MG63 (cell line): Measurements from ENCODE around the gene ARHGDIB. TPM values are rescaled to one million over a fixed set of nuclear protein-coding genes. Genes with fewer than 3 reads are reported as not detected.

Experiments used
- DNase-seq: peaks from one replicate; pipeline ENCODE4 v3.0.0-alpha.2; 2020
- H3K27me3 ChIP-seq: fragments of 250-450 bp; sonication (Bioruptor Pico); 2 replicates; pipeline ENCODE4 v1.5.1; 2020; ENCODE audit warnings: mild to moderate bottlenecking, moderate library complexity
- H3K36me3 ChIP-seq: fragments of 250-450 bp; sonication (Bioruptor Pico); 2 replicates; pipeline ENCODE4 v1.5.1; 2020; ENCODE audit warnings: mild to moderate bottlenecking, moderate library complexity
- H3K4me3 ChIP-seq: fragments of 250-450 bp; sonication (Bioruptor Pico); 2 replicates; pipeline ENCODE4 v1.5.1; 2020; ENCODE audit warnings: mild to moderate bottlenecking, moderate library complexity
- H3K9me3 ChIP-seq: fragments of 250-450 bp; sonication (Bioruptor Pico); 2 replicates; pipeline ENCODE4 v1.5.1; 2020; ENCODE audit warnings: mild to moderate bottlenecking, moderate library complexity
- total RNA-seq: library from RNA; depleted of rRNA; stranded (reverse); fragments of >200 nt; shearing (Covaris generic); gene quantifications from 2 replicates; pipeline ENCODE4 v1.2.3, GENCODE V29; 2014; ENCODE audit warnings: low replicate concordance

Gene ARHGDIB
- total RNA-seq, 1 experiment from 2014 or later = 4.3 TPM

DNA sequence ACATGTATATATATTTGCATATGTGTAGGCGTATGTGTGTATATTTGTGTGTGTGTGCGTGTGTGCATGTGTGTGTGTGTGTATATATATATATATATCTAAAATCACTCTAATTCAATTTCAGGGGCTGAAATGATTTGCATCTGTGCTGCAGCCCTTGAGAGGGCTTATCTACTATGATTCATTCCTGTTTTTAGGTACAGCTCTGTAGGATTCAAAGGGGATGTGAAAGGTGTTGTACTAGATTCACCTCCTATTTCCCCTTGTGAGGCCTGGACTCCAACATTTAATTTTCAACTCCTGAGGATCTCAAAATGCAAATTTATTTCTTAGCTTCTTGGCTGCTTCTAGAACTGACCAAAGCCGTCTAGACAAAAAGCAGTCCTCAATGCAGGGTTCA lies 34.1 kb downstream of the ARHGDIB start:
- Histone ChIP-seq H3K27me3 (peaks cover 3% of the 10 kb centered on the region; the same call in 1 of the 2 replicates), H3K9me3 (no peaks in the 10 kb centered on the region), H3K4me3 (no peak overlapping the region), H3K36me3 (no peaks in the 10 kb centered on the region)
- no peak for DNase-seq

DNA sequence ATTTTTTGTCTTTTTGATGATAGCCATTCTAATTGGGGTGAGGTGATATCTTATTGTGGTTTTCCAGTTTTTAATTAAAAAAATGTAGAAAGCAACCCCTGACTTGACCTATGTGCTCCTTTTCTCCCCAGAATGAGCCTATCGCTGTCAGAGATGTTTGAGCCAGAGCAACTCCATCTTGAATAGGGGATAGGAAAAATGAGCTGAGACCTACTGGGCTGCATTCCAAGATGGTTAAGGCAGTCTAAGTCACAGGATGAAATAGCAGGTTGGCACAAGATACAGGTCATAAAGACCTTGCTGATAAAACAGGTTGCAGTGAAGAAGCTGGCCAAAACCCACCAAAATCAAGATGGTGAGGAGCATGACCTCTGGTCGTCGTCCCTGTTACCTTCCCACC lies 36.9 kb downstream of the ARHGDIB start:
- H3K36me3 ChIP-seq = no peaks in the 10 kb centered on the region
- no peak overlapping the region for H3K4me3 ChIP-seq
- DNase-seq = no peak
- no peaks in the 10 kb centered on the region for H3K9me3 ChIP-seq
- H3K27me3 ChIP-seq = peaks cover 3% of the 10 kb centered on the region; the same call in 1 of the 2 replicates

DNA sequence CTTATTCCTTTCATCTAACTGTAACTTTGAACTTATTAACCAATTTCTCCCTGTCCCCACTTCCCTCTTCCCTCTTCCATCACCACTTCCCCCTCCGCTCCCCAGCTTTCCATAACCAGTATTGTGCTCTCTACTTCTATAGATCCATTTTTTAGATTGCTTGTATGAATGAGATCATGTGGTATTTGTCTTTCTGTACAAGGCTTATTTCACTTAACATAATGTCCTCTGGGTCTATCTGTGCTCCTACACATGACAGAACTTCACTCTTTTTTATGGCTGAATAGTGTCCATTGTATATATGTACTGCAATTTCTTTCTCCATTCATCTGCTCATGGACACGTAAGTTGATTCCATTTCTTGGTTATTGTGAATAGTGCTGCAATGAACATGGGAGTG lies 37.5 kb downstream of the ARHGDIB start:
- no peak for DNase-seq
- Histone ChIP-seq H3K27me3 (peaks cover 3% of the 10 kb centered on the region; the same call in 1 of the 2 replicates), H3K36me3 (no peaks in the 10 kb centered on the region), H3K4me3 (no peak overlapping the region), H3K9me3 (no peaks in the 10 kb centered on the region)

DNA sequence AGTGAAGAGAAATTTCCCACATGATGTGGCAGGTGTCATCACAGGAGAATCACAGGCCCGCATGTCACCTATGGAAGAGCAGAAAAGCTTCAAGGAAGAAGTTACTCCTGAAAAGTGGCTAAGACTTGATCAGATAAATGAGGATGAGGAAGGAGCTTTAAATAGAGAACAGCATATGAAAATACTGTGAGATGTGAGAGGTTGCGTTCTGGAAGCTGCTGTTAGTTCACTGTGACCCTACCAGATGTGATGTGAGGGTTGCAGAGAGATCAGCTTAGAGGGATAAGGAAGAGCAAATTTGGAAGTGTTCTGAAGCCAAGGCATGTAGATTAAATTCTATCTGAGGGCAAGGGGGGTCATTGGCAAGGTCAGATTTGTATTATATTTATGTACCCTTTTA lies 40.2 kb downstream of the ARHGDIB start:
- Histone ChIP-seq H3K9me3 (no peaks in the 10 kb centered on the region), H3K36me3 (no peaks in the 10 kb centered on the region), H3K4me3 (no peak overlapping the region), H3K27me3 (no peaks in the 10 kb centered on the region)
- no peak for DNase-seq

DNA sequence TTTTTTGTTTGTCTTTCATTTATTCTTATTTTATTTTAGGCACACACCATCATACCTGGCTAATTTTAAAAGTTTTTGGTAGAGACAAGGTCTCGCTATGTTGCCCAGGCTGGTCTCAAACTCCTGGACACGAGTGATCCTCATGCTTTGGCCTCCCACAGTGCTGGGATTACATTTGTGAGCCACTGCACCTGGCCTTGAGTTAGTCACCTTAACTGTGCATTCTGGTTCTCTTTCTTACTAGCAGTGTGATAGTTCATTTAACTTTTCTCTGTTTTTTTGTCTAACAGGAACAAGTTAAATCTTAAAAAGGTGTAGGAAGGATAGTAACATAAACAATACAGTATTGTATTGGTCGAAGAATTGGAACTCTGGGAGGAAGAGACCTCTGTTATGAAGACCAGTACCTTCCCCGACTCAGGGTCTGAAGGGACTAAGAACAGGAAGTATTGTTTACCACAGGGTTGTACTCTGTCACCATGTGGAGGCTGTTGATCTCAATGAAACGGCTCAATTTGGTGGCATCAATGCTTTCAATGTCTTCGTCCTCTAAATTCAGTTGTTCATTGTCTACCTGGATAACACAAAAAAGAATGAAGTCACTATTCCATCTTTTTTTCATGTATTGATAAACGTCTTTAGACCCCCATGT lies 40.8 kb downstream of the ARHGDIB start:
- no peak for DNase-seq
- Histone ChIP-seq H3K4me3 (no peak overlapping the region), H3K36me3 (no peaks in the 10 kb centered on the region), H3K9me3 (no peaks in the 10 kb centered on the region), H3K27me3 (no peaks in the 10 kb centered on the region)

DNA sequence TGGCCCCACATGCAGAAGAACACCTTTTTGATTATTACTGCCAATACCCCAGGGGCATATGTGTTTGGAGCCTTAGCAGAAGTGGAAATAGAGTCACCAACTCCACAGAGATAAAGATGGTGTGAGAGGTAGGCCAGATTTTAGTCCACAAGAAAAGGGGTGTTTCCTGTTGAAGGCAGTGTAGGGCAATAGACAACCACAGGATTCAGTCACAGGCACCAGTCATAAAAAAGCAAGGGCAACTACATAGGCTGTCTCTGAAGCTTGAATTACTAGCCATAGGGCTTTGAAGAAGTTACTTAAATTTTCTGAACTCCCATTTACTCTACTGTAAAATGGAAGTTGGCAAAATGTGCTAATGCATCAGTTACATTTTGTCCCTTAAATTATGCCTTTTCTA lies 41.9 kb downstream of the ARHGDIB start:
- Histone ChIP-seq H3K9me3 (no peaks in the 10 kb centered on the region), H3K4me3 (no peak overlapping the region)

DNA sequence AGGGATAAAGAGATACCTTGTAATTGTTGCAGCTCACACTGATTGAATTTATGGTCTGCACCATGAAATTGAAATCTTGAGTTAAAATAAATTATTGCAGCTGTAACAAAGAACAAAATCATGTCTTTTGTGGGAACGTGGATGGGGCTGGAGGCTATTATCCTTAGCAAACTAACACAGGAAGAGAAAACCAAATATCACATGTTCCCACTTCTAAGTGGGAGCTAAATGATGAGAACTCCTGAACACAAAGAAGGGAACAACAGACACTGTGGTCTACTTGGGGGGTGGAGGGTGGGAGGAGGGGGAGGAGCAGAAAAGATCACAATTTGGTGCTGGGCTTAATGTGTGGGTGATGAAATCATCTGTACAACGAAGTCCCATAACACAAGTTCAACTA lies 45.7 kb downstream of the ARHGDIB start:
- DNase-seq = no peak
- H3K36me3 ChIP-seq = no peaks in the 10 kb centered on the region
- no peaks in the 10 kb centered on the region for H3K9me3 ChIP-seq
- H3K27me3 ChIP-seq = no peaks in the 10 kb centered on the region
- no peak overlapping the region for H3K4me3 ChIP-seq

More for the DNA sequence above, 41.9 kb downstream of the ARHGDIB start:
- no peak for DNase-seq
- Histone ChIP-seq H3K27me3 (no peaks in the 10 kb centered on the region), H3K36me3 (no peaks in the 10 kb centered on the region)

DNA sequence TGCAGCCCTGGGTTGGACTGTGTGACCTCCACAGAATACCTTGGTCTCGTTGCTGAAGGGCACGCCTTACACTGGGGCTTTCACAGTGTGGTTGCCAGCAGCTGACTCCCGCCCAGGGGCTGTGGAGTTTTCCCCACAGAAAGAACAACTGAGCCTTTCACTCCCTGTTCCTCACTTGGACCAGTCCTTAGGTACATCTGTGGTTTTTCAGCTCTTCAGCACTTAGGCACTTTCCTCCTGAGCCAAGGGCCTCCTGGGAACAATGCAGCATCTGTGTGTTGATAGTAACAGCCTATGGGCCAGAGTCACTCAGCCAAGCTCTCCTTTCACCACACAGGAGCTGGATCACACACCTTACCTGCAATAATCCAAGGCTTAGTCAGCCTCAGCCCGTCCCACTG lies 48.0 kb downstream of the ARHGDIB start:
- Histone ChIP-seq H3K4me3 (no peak overlapping the region), H3K36me3 (no peaks in the 10 kb centered on the region), H3K9me3 (no peaks in the 10 kb centered on the region), H3K27me3 (no peaks in the 10 kb centered on the region)
- DNase-seq = no peak

DNA sequence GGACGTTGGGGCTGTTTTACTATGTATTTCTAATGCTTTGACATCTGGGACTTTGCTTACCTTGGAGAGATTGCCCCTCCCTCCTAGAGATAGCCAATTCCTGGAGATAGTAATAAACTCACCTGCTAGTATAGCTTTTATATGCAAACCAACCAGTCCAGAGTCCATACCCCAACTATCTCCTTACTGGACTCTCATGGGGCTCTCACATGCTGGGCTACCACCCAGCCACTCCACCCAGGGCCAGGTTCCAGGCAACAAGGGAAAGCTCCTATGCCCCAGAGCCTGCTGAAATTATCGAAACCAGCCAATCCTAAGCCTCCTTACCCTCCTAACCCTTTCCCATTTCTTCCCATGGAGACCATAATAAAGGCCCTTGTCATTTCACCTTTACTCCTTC lies 50.3 kb downstream of the ARHGDIB start:
- H3K27me3 ChIP-seq = no peaks in the 10 kb centered on the region
- no peak for DNase-seq
- no peaks in the 10 kb centered on the region for H3K36me3 ChIP-seq
- H3K4me3 ChIP-seq = no peak overlapping the region
- H3K9me3 ChIP-seq = no peaks in the 10 kb centered on the region

DNA sequence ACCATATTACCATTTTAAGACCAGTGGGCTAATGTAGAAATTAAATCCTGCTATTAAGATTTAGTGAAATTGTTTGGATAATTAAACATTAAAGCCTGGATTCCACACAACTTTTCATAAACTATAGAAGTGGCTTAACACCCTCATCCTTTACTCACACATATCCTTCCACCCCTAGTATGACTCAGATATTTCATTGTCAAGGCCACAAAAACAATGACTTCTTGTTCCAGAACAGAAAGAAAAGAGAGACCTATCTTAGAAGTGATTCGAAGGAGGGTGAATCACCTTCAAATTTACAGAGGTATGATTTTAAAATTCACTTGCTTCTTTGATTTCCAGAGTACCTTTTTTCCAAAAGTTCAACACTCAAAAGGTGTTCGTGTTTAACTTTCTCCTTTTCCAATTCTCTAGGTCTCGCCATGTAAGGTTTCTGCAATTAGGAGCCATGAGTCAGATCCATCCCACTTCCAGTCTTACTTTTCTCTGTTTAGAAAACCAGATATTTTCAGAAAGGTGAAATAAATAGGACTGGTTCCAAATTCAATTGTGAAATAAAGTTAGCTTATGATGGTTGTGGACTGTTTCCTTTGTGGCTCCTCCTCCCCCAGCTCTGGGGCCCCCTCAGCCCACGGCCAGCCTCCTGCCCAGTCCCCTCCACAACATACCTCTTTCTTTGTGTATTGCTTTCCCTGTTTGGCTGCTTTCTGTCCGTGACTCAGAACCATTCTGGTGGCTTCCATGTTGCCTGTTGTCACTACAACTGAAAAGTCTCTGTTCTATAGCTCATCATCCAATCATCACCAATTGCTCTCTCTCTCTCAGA lies 51.1 kb downstream of the ARHGDIB start:
- Histone ChIP-seq H3K27me3 (no peaks in the 10 kb centered on the region), H3K9me3 (no peaks in the 10 kb centered on the region), H3K36me3 (no peaks in the 10 kb centered on the region), H3K4me3 (no peak overlapping the region)
- DNase-seq = no peak

DNA sequence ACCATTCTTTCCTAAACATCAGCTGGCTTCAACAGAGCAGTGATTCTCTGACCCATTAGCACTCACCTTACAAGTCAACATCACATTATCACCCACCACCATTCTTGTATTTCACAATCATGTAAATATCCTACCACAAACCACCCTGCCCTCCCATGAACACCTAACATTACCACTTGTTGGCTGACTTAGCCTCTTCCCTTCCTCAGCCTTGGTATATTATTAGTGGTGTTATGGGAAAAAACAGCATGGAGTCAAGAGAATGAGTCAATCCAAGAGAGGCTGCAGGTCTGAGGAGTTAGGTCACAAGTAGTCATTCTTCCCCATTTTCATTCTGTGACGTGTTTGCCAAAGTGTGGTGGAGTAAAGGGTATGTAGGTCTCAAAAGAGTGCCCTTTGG lies 53.4 kb downstream of the ARHGDIB start:
- no peak for DNase-seq
- Histone ChIP-seq H3K4me3 (no peak overlapping the region), H3K27me3 (no peaks in the 10 kb centered on the region), H3K9me3 (no peaks in the 10 kb centered on the region), H3K36me3 (no peaks in the 10 kb centered on the region)

DNA sequence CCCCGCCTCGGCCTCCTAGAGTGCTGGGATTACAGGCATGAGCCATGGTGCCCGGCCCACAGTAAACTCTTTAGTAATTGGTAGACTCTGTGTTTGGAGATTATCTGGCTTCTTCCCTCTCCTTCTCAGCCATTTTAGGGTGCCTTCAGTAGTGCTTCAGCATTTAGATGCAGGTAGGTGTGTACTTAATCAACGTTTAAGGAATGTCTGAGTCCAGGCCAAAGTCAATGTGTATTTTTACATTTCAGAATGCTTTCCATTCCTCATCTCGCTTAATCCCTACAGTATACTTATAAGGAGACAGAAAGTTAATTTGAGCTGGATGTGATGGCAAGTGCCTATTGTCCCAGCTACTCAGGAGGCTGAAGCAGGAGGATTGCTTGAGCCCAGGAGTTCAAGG lies 55.3 kb downstream of the ARHGDIB start:
- H3K9me3 ChIP-seq = no peaks in the 10 kb centered on the region
- no peaks in the 10 kb centered on the region for H3K27me3 ChIP-seq
- no peak overlapping the region for H3K4me3 ChIP-seq
- no peaks in the 10 kb centered on the region for H3K36me3 ChIP-seq
- DNase-seq = no peak

DNA sequence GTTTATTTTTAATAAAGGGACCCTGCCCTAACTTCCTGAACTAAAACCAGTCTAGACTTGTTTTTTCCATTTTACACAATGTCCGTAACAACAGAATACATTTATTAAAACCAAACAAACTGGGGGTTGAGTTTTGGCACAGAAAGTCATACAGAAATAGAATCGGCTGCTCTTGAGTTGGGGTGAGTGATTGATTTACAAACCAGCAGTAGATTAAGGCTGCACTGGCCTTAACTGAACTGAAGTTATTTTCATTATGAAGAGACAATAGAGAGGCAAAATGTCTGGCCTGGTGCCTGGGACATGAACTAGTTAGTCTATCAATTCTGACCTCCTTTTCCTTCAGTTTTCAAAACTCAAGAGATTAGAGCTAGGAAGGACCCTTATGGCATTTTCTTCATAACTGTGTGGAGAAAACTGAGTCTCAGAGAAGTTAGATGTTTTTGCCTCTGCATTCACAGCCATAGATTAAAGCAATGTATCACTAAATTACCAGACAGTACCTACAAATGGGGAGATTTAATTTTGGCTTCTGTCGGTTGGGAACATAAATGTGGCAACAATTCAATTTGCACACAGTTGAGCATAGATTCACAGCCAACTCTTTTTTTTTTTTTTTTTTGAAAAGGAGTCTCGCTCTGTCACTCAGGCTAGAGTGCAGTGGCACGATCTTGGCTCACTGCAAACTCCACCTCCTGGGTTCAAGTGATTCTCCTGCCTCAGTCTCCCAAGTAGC lies 56.0 kb downstream of the ARHGDIB start:
- Histone ChIP-seq H3K36me3 (no peaks in the 10 kb centered on the region), H3K9me3 (no peaks in the 10 kb centered on the region), H3K4me3 (no peak overlapping the region), H3K27me3 (no peaks in the 10 kb centered on the region)
- DNase-seq = no peak

DNA sequence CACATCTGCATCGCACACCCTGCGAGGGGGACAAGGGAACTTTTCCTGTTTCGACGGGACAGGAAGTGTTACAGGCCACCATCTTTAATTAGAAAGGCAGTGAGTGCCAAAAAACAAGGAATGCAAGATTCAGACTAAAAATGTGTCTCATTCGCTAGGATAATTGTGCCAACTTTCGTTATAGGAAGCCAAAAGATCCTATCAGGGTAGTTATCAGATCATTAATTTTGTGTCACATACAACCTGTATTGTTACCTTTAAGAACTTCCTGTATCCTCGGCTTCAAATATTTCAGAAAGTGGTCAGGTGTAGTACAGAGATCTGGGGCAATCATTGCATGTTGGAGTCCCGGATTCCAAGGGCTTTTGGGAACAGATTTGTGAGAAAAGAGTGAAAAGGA lies 56.5 kb downstream of the ARHGDIB start:
- Histone ChIP-seq H3K4me3 (no peak overlapping the region), H3K9me3 (no peaks in the 10 kb centered on the region), H3K36me3 (no peaks in the 10 kb centered on the region), H3K27me3 (no peaks in the 10 kb centered on the region)
- DNase-seq = no peak

DNA sequence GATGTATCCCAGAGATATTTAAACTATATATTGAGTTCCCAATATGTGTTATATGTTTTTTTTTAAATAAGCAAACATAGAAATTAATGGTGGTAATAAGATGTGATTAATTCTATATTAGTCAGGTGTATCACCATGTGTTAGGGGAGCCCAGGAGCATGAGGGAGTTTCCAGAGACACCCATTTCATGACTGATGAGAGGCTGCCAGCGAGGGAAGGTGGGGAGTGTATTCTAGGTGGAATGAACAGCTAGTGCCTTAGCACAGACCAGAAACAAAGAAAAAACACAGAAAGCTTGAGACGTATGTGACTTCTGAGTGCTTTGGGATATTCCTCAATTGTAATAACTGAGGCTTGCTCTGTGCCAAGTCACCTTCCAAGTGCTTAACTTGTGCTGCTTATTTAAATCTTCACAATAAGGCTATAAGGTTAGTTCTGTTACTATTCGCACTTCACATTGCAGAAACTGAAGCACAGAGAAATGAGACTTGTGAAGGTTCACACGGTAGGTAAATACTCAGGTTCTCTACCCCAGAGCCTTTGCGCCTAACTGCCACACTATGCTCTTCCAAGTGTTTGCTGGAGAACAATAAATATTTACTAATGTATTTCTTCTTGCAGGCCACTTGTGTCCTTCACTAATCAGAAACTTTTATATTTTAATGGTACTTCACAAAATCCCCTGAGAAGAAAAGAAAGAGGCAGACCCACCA lies 57.9 kb downstream of the ARHGDIB start:
- no peak for DNase-seq
- no peaks in the 10 kb centered on the region for H3K36me3 ChIP-seq
- no peaks in the 10 kb centered on the region for H3K27me3 ChIP-seq
- H3K4me3 ChIP-seq = no peak overlapping the region
- H3K9me3 ChIP-seq = no peaks in the 10 kb centered on the region

DNA sequence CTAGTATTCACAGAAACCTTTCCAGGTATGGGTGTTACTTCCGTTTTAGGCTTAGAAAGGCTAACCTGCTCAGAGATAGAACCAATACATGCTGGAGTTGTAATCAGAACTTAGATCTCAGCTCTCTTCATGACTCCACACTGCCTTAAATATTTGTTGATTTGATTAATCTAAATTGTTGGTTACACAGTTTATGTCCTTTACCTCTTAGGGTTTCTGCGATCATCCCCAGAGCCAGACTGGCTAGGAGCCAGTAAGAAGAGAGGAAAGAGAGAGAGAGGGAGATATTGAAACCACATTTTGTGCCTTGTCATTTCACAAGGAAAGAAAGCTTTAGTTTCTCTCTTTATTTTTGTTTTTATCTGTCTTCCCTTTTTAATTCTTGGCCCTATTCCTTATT lies 58.9 kb downstream of the ARHGDIB start:
- no peak for DNase-seq
- Histone ChIP-seq H3K4me3 (no peak overlapping the region), H3K9me3 (no peaks in the 10 kb centered on the region)

DNA sequence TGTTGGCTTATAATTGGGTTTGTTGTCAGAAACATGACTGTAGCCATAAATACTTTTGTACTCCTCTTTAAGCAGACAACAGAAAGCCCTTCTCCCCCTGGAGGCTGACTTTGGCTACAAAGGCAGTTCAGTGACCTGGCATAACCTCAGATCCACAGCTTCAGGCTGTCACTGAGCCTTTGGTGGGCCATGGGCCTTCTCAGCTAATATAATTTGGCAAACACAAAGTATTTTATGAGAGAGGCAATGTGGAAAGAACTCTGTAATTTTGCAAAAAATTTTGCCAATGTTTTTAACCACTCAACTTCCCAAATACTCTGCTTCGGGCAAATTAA lies 60.2 kb downstream of the ARHGDIB start:
- DNase-seq = no peak
- Histone ChIP-seq H3K27me3 (no peaks in the 10 kb centered on the region), H3K36me3 (no peaks in the 10 kb centered on the region), H3K9me3 (no peaks in the 10 kb centered on the region), H3K4me3 (no peak overlapping the region)

More for the DNA sequence above, 58.9 kb downstream of the ARHGDIB start:
- H3K27me3 ChIP-seq = no peaks in the 10 kb centered on the region
- H3K36me3 ChIP-seq = no peaks in the 10 kb centered on the region
